Duodenal mucosa (tissue), 2 donors: ENCODE measurements around the gene GDPGP1.

ENCODE experiments used
- H3K27ac ChIP-seq: one replicate; pipeline ENCODE4 v1.7.0; 2013; ENCODE audit warnings: low read depth, low read length
- H3K27me3 ChIP-seq, 2 donors: one replicate each; pipeline ENCODE4 v1.7.0; 2013; ENCODE audit warnings: low read length in 2 of 2, control low read depth in 1 of 2; ENCODE audit not compliant: insufficient read depth in 2 of 2, control insufficient read depth in 1 of 2
- H3K36me3 ChIP-seq, 2 donors: one replicate each; pipeline ENCODE4 v1.7.0; 2013; ENCODE audit warnings: low read length in 2 of 2, control low read depth in 1 of 2; ENCODE audit not compliant: insufficient read depth in 2 of 2, control insufficient read depth in 1 of 2
- H3K4me1 ChIP-seq, 2 donors: one replicate each; pipeline ENCODE4 v1.7.0; 2013; ENCODE audit warnings: low read length in 2 of 2, control low read depth in 1 of 2; ENCODE audit not compliant: insufficient read depth in 2 of 2, control insufficient read depth in 1 of 2
- H3K4me3 ChIP-seq, 2 donors: one replicate each; pipeline ENCODE4 v1.7.0; 2013; ENCODE audit warnings: low read length in 2 of 2, low read depth in 1 of 2
- H3K9ac ChIP-seq, 2 donors: one replicate each; pipeline ENCODE4 v1.7.0; 2013; ENCODE audit warnings: low read length in 2 of 2, low read depth in 1 of 2
- H3K9me3 ChIP-seq, 2 donors: one replicate each; pipeline ENCODE4 v1.7.0; 2013; ENCODE audit warnings: low read length in 2 of 2, control low read depth in 1 of 2; ENCODE audit not compliant: control insufficient read depth in 1 of 2

The GDPGP1 gene

GRCh38 chr15:90213122-90213817, 20.7 kb upstream of the GDPGP1 start:
- Histone ChIP-seq H3K4me3 (no peak overlapping the region), H3K27ac (peak overlapping the region; percentile 95), H3K36me3 (peaks cover 16 to 22% of the 10 kb centered on the region in 2 donors), H3K4me1 (peaks cover 40 to 47% of the 10 kb centered on the region in 2 donors), H3K9ac (peak overlapping the region; percentile 58 to 82), H3K27me3 (no peaks in the 10 kb centered on the region), H3K9me3 (no peaks in the 10 kb centered on the region)

DNA sequence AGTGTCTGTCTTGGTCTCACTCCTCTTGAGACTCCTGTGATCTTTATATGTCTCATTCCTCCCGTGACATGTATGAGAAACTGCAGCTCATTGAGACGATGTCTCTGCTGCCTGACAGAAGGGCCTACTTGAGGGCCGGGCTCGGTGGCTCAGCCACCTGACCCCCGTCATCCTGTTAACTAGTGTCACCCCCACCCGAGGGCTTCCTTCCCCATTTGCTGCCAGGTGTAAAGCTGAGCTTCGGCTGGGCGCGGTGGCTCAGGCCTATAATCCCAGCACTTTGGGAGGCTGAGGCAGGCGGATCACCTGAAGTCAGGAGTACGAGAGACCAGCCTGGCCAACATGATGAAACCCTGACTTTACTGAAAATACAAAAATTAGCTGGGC, 20.2 kb upstream of the GDPGP1 start:
- Histone ChIP-seq H3K4me3 (no peak overlapping the region), H3K9ac (peak overlapping the region; percentile 58 to 82), H3K27ac (peak overlapping the region; percentile 95), H3K9me3 (no peaks in the 10 kb centered on the region), H3K27me3 (no peaks in the 10 kb centered on the region), H3K36me3 (peaks cover 16 to 26% of the 10 kb centered on the region in 2 donors), H3K4me1 (peaks cover 40 to 47% of the 10 kb centered on the region in 2 donors)

DNA sequence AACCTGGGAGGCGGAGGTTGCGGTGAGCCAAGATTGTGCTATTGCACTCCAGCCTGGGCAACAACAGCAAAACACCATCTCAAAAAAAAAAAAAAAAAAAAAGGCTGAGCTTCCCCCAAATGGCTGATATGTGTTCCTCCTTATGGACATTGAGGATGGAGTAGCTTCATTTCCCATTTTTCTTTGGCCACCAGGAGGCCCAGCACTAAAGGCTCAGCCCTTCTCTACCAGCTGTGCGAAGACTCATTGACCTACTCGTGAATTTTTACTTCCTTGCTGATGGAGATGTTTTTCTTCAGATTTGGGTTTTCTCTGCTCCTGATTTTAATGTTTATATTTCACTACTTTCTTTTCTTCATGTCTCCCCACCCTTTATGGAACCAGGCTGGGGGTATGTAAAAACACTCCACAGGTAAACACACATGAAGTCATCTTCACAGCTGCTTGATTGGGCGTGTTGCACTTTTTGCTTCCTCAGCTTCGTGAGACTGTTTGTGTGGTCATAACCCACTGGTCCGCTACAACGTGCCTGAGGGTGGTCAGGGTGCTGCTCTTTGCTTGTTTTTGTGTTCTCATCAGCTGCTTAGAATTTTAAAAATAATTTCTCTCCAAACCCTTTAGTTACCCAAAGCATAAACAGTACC, 19.3 kb upstream of the GDPGP1 start:
- Histone ChIP-seq H3K27me3 (no peaks in the 10 kb centered on the region), H3K9ac (peak overlapping the region in 1 of 2 donors; percentile 19), H3K4me1 (peaks cover 40 to 44% of the 10 kb centered on the region in 2 donors), H3K4me3 (no peak overlapping the region), H3K36me3 (peaks cover 16 to 23% of the 10 kb centered on the region in 2 donors), H3K9me3 (no peaks in the 10 kb centered on the region), H3K27ac (no peak overlapping the region)

- Histone ChIP-seq H3K36me3 (peaks cover 16 to 33% of the 10 kb centered on the region in 2 donors), H3K27ac (no peak overlapping the region), H3K4me1 (peaks cover 16 to 20% of the 10 kb centered on the region in 2 donors)
Measured at GRCh38 chr15:90217671-90218394, 16.2 kb upstream of the GDPGP1 start.

GRCh38 chr15:90219421-90220141, 14.4 kb upstream of the GDPGP1 start:
- Histone ChIP-seq H3K27me3 (no peaks in the 10 kb centered on the region), H3K36me3 (peaks cover 32 to 50% of the 10 kb centered on the region in 2 donors), H3K9me3 (no peaks in the 10 kb centered on the region), H3K9ac (no peak overlapping the region), H3K4me3 (no peak overlapping the region), H3K4me1 (peaks cover 9 to 11% of the 10 kb centered on the region in 2 donors), H3K27ac (no peak overlapping the region)

More at GRCh38 chr15:90217671-90218394, 16.2 kb upstream of the GDPGP1 start:
- H3K9me3 ChIP-seq: no peaks in the 10 kb centered on the region
- no peaks in the 10 kb centered on the region for H3K27me3 ChIP-seq
- H3K9ac ChIP-seq: no peak overlapping the region
- H3K4me3 ChIP-seq: no peak overlapping the region

- H3K4me1 ChIP-seq: peaks cover 6 to 7% of the 10 kb centered on the region in 2 donors
- no peaks in the 10 kb centered on the region for H3K27me3 ChIP-seq
- H3K27ac ChIP-seq: no peak overlapping the region
- no peaks in the 10 kb centered on the region for H3K9me3 ChIP-seq
- H3K9ac ChIP-seq: peak overlapping the region in 1 of 2 donors; percentile 13
- H3K4me3 ChIP-seq: no peak overlapping the region
- peaks cover 44 to 64% of the 10 kb centered on the region in 2 donors for H3K36me3 ChIP-seq
Measured at GRCh38 chr15:90221246-90221900, 12.6 kb upstream of the GDPGP1 start.

- H3K36me3 ChIP-seq: peaks cover 48 to 70% of the 10 kb centered on the region in 2 donors
Measured at GRCh38 chr15:90222547-90222946, 11.5 kb upstream of the GDPGP1 start.

GRCh38 chr15:90223441-90224165, 10.4 kb upstream of the GDPGP1 start:
- H3K4me1 ChIP-seq: peaks cover 6 to 7% of the 10 kb centered on the region in 2 donors
- peaks cover 52 to 70% of the 10 kb centered on the region in 2 donors for H3K36me3 ChIP-seq
- no peak overlapping the region for H3K27ac ChIP-seq

More at GRCh38 chr15:90222547-90222946, 11.5 kb upstream of the GDPGP1 start:
- H3K9ac ChIP-seq: no peak overlapping the region
- H3K27me3 ChIP-seq: no peaks in the 10 kb centered on the region
- H3K4me1 ChIP-seq: peaks cover 6 to 7% of the 10 kb centered on the region in 2 donors
- H3K9me3 ChIP-seq: no peaks in the 10 kb centered on the region
- no peak overlapping the region for H3K27ac ChIP-seq
- H3K4me3 ChIP-seq: no peak overlapping the region

DNA sequence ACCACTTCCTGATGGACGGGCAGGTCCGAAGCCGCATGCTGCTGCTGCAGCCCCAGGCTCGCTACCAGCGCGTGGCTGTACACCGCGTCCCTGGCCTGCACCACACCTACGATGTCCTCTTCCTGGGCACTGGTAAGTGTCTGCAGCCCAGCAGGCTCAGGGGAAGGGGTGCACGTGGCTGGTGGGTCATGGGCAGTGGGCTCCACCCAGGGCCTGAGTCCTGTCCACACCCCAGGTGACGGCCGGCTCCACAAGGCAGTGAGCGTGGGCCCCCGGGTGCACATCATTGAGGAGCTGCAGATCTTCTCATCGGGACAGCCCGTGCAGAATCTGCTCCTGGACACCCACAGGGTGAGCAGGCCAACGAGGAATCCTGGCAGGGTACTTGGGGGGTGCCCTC, 9.0 kb upstream of the GDPGP1 start:
- Histone ChIP-seq H3K9me3 (no peaks in the 10 kb centered on the region), H3K36me3 (peaks cover 65 to 84% of the 10 kb centered on the region in 2 donors), H3K4me3 (no peak overlapping the region), H3K4me1 (peaks cover 16 to 17% of the 10 kb centered on the region in 2 donors), H3K27ac (no peak overlapping the region), H3K9ac (no peak overlapping the region), H3K27me3 (no peaks in the 10 kb centered on the region)

More at GRCh38 chr15:90223441-90224165, 10.4 kb upstream of the GDPGP1 start:
- no peak overlapping the region for H3K4me3 ChIP-seq
- no peaks in the 10 kb centered on the region for H3K27me3 ChIP-seq
- no peaks in the 10 kb centered on the region for H3K9me3 ChIP-seq
- H3K9ac ChIP-seq: no peak overlapping the region
